NCI-H2107 treated with DMSO at 0.1 percent for 48 hours (cell line): Measurements from ENCODE around the gene TNFAIP8.

Experiments used
- DNase-seq: peaks from one replicate; lab custom pipeline; 2025; ENCODE audit not compliant: unreplicated experiment; lab: John Stamatoyannopoulos, UW

Gene TNFAIP8

GRCh38 chr5:119365847-119366539 is 10.2 kb downstream of the TNFAIP8 start:
- DNase-seq: no peak

- DNase-seq: no peak
Observed at GRCh38 chr5:119366540-119366881, 10.7 kb downstream of the TNFAIP8 start.

GRCh38 chr5:119367502-119368237 is 11.9 kb downstream of the TNFAIP8 start:
- DNase-seq: no peak

- no peak for DNase-seq
Observed at GRCh38 chr5:119368238-119368630, 12.4 kb downstream of the TNFAIP8 start.

- DNase-seq: no peak
Observed at GRCh38 chr5:119370486-119370885, 14.7 kb downstream of the TNFAIP8 start.

- no peak for DNase-seq
Observed at GRCh38 chr5:119371146-119371545, 15.3 kb downstream of the TNFAIP8 start.

GRCh38 chr5:119373449-119373858 is 17.6 kb downstream of the TNFAIP8 start:
- DNase-seq: no peak

- no peak for DNase-seq
Observed at GRCh38 chr5:119374901-119375300, 19.1 kb downstream of the TNFAIP8 start.

- DNase-seq: no peak
Observed at GRCh38 chr5:119377066-119377465, 21.2 kb downstream of the TNFAIP8 start.

GRCh38 chr5:119378075-119378700 is 22.4 kb downstream of the TNFAIP8 start:
- DNase-seq: no peak

GRCh38 chr5:119379096-119379495 is 23.3 kb downstream of the TNFAIP8 start:
- no peak for DNase-seq

- DNase-seq: no peak
Observed at GRCh38 chr5:119379942-119380547, 24.2 kb downstream of the TNFAIP8 start.

GRCh38 chr5:119382169-119382568 is 26.4 kb downstream of the TNFAIP8 start:
- DNase-seq: no peak

GRCh38 chr5:119383008-119383407 is 27.2 kb downstream of the TNFAIP8 start:
- no peak for DNase-seq

GRCh38 chr5:119385136-119385535 is 29.3 kb downstream of the TNFAIP8 start:
- DNase-seq: no peak

- DNase-seq: no peak
Observed at GRCh38 chr5:119385536-119386128, 29.8 kb downstream of the TNFAIP8 start.

- DNase-seq: no peak
Observed at GRCh38 chr5:119386596-119387344, 31.0 kb downstream of the TNFAIP8 start.

GRCh38 chr5:119387945-119388618 is 32.3 kb downstream of the TNFAIP8 start:
- no peak for DNase-seq

GRCh38 chr5:119388619-119389190 is 32.9 kb downstream of the TNFAIP8 start:
- DNase-seq: no peak
